Activated CD4-positive, alpha-beta T cell treated with anti-CD3 and anti-CD28 coated beads, Interleukin-2, amount 50 U/mL, for 4 hours (primary cell): ENCODE results near the gene TFR2.
"Not testable (repeated sequence)": the region's sequence is repeated elsewhere in the genome, so short reads cannot be mapped to it uniquely, and the experiment has no call there.

Experiments
- DNase-seq, 2 experiments: peaks; one replicate each; pipeline ENCODE4 v3.0.0-alpha.2; 2020

The TFR2 gene

GRCh38 chr7:100677308-100678267, 36.2 kb upstream of the TFR2 start:
- no peak for DNase-seq

GRCh38 chr7:100676501-100677306, 35.4 kb upstream of the TFR2 start:
- DNase-seq: no peak

- peak; percentile 74 to 77 for DNase-seq
Observed at GRCh38 chr7:100675581-100676350, 34.4 kb upstream of the TFR2 start.

GRCh38 chr7:100675105-100675451, 33.7 kb upstream of the TFR2 start:
- peak in 1 of 2 experiments; percentile 41 for DNase-seq

- no peak for DNase-seq
Observed at GRCh38 chr7:100674411-100675104, 33.2 kb upstream of the TFR2 start.

- DNase-seq: peak in 1 of 2 experiments; percentile 27
Observed at GRCh38 chr7:100673942-100674410, 32.6 kb upstream of the TFR2 start.

- DNase-seq: peak; percentile 98 to 99
Observed at GRCh38 chr7:100673302-100673941, 32.1 kb upstream of the TFR2 start, which contains the start of gene GNB2. Gene GNB2, plus strand, starts transcription at chr7:100673740. Its CDS starts 2,526 bp downstream, at chr7:100676266.

GRCh38 chr7:100671353-100672327, 30.3 kb upstream of the TFR2 start:
- DNase-seq: no peak

- DNase-seq: no peak
Observed at GRCh38 chr7:100670074-100670473, 28.7 kb upstream of the TFR2 start.

GRCh38 chr7:100669106-100669505, 27.8 kb upstream of the TFR2 start:
- DNase-seq: not testable (repeated sequence)

- DNase-seq: no peak
Observed at GRCh38 chr7:100668069-100668449, 26.7 kb upstream of the TFR2 start.

GRCh38 chr7:100667331-100668068, 26.1 kb upstream of the TFR2 start:
- no peak for DNase-seq

- DNase-seq: no peak
Observed at GRCh38 chr7:100665168-100665726, 23.9 kb upstream of the TFR2 start.

GRCh38 chr7:100662194-100662776, 20.9 kb upstream of the TFR2 start:
- DNase-seq: not testable (repeated sequence)

GRCh38 chr7:100655908-100656674, 14.7 kb upstream of the TFR2 start, which contains the start of gene ACTL6B:
Gene ACTL6B, minus strand, starts transcription at chr7:100656448. Its CDS starts 94 bp downstream, at chr7:100656354.
- DNase-seq: peak in 1 of 2 experiments; percentile 24

GRCh38 chr7:100654908-100655831, 13.8 kb upstream of the TFR2 start:
- no peak for DNase-seq
